HEK293 (cell line): ENCODE results near the gene NAPSA.

Source experiments
- HOXA7 ChIP-seq: sonication (generic); formaldehyde crosslinking; IDR thresholded peaks from 2 replicates; pipeline ENCODE4 v1.8.1; 2022; ENCODE audit warnings: missing genetic modification reagents, borderline replicate concordance
- IKZF3 ChIP-seq: fragments of 450-650 bp; IDR thresholded peaks from 2 replicates; pipeline ENCODE4 v1.5.0; 2018; ENCODE audit warnings: missing biosample characterization, mild to moderate bottlenecking, missing genetic modification characterization, moderate library complexity
- KLF1 ChIP-seq: fragments of 450-650 bp; formaldehyde crosslinking; IDR thresholded peaks from 2 replicates; pipeline ENCODE4 v1.5.1; 2016; ENCODE audit warnings: missing biosample characterization, missing genetic modification characterization
- KLF17 ChIP-seq: fragments of 450-650 bp; formaldehyde crosslinking; IDR thresholded peaks from 2 replicates; pipeline ENCODE4 v1.5.1; 2016; ENCODE audit warnings: missing biosample characterization, missing genetic modification characterization
- OSR2 ChIP-seq: fragments of 450-650 bp; formaldehyde crosslinking; IDR thresholded peaks from 2 replicates; pipeline ENCODE4 v1.5.1; 2016; ENCODE audit warnings: missing biosample characterization, missing genetic modification characterization
- SETDB1 ChIP-seq: IDR thresholded peaks from one replicate; pipeline ENCODE4 v1.6.1; 2017; ENCODE audit warnings: mild to moderate bottlenecking, low read length, moderate library complexity, mixed read lengths; ENCODE audit not compliant: insufficient read length
- SP3 ChIP-seq: fragments of 450-650 bp; formaldehyde crosslinking; IDR thresholded peaks from 2 replicates; pipeline ENCODE4 v1.5.1; 2016; ENCODE audit warnings: missing biosample characterization, missing genetic modification characterization
- SP7 ChIP-seq: fragments of 450-650 bp; formaldehyde crosslinking; IDR thresholded peaks from 2 replicates; pipeline ENCODE4 v1.5.1; 2016; ENCODE audit warnings: missing biosample characterization, missing genetic modification characterization
- ZBTB20 ChIP-seq: fragments of 450-650 bp; formaldehyde crosslinking; IDR thresholded peaks from 2 replicates; pipeline ENCODE4 v1.5.1; 2016; ENCODE audit warnings: missing biosample characterization, missing genetic modification characterization
- ZBTB48 ChIP-seq: fragments of 450-650 bp; formaldehyde crosslinking; IDR thresholded peaks from 2 replicates; pipeline ENCODE4 v1.5.1; 2016; ENCODE audit warnings: missing biosample characterization, missing genetic modification characterization
- ZEB2 ChIP-seq: fragments of 450-650 bp; formaldehyde crosslinking; IDR thresholded peaks from 2 replicates; pipeline ENCODE4 v1.5.1; 2016; ENCODE audit warnings: missing biosample characterization, missing genetic modification characterization
- ZFHX2 ChIP-seq: fragments of 450-650 bp; formaldehyde crosslinking; conservative IDR thresholded peaks from 2 replicates; pipeline ENCODE4 v1.5.1; 2016; ENCODE audit warnings: missing biosample characterization, missing genetic modification characterization
- ZFP69B ChIP-seq: fragments of 450-650 bp; formaldehyde crosslinking; IDR thresholded peaks from 2 replicates; pipeline ENCODE4 v1.5.1; 2016; ENCODE audit warnings: missing biosample characterization, missing genetic modification characterization
- ZNF121 ChIP-seq: fragments of 450-650 bp; formaldehyde crosslinking; IDR thresholded peaks from 2 replicates; pipeline ENCODE4 v1.5.1; 2016; ENCODE audit warnings: missing biosample characterization, missing genetic modification characterization
- ZNF133 ChIP-seq: fragments of 450-650 bp; formaldehyde crosslinking; IDR thresholded peaks from 2 replicates; pipeline ENCODE4 v1.5.1; 2016; ENCODE audit warnings: missing biosample characterization, missing genetic modification characterization
- ZNF169 ChIP-seq: fragments of 450-650 bp; formaldehyde crosslinking; IDR thresholded peaks from 2 replicates; pipeline ENCODE4 v1.5.1; 2016; ENCODE audit warnings: missing biosample characterization, missing genetic modification characterization
- ZNF266 ChIP-seq: fragments of 450-650 bp; formaldehyde crosslinking; IDR thresholded peaks from 2 replicates; pipeline ENCODE4 v1.5.1; 2016; ENCODE audit warnings: missing biosample characterization, missing genetic modification characterization, low read depth
- ZNF335 ChIP-seq: fragments of 450-650 bp; formaldehyde crosslinking; conservative IDR thresholded peaks from 2 replicates; pipeline ENCODE4 v1.5.1; 2016; ENCODE audit warnings: missing biosample characterization, missing genetic modification characterization
- ZNF394 ChIP-seq: fragments of 450-650 bp; formaldehyde crosslinking; IDR thresholded peaks from 2 replicates; pipeline ENCODE4 v1.5.1; 2016; ENCODE audit warnings: missing biosample characterization, missing genetic modification characterization, mild to moderate bottlenecking, moderate library complexity, borderline replicate concordance
- ZNF423 ChIP-seq: fragments of 450-650 bp; formaldehyde crosslinking; IDR thresholded peaks from 2 replicates; pipeline ENCODE4 v1.5.1; 2016; ENCODE audit warnings: missing biosample characterization, missing genetic modification characterization
- ZNF48 ChIP-seq: fragments of 450-650 bp; formaldehyde crosslinking; IDR thresholded peaks from 2 replicates; pipeline ENCODE4 v1.5.1; 2016; ENCODE audit warnings: missing biosample characterization, missing genetic modification characterization
- ZNF514 ChIP-seq: fragments of 450-650 bp; formaldehyde crosslinking; IDR thresholded peaks from 2 replicates; pipeline ENCODE4 v1.5.1; 2016; ENCODE audit warnings: missing biosample characterization, missing genetic modification characterization
- ZNF544 ChIP-seq: fragments of 450-650 bp; formaldehyde crosslinking; IDR thresholded peaks from 2 replicates; pipeline ENCODE4 v1.5.0; 2017; ENCODE audit warnings: missing biosample characterization, missing genetic modification characterization
- ZNF654 ChIP-seq: fragments of 450-650 bp; formaldehyde crosslinking; IDR thresholded peaks from 2 replicates; pipeline ENCODE4 v1.5.1; 2016; ENCODE audit warnings: low read depth, missing biosample characterization, missing genetic modification characterization
- ZNF658 ChIP-seq: fragments of 450-650 bp; formaldehyde crosslinking; IDR thresholded peaks from 2 replicates; pipeline ENCODE4; 2016; ENCODE audit warnings: missing biosample characterization, missing genetic modification characterization
- ZNF670 ChIP-seq: fragments of 450-650 bp; formaldehyde crosslinking; IDR thresholded peaks from 2 replicates; pipeline ENCODE4 v1.5.1; 2016; ENCODE audit warnings: missing biosample characterization, missing genetic modification characterization, low read depth
- ZNF692 ChIP-seq: fragments of 450-650 bp; formaldehyde crosslinking; IDR thresholded peaks from 2 replicates; pipeline ENCODE4 v1.5.1; 2016; ENCODE audit warnings: missing biosample characterization, missing genetic modification characterization
- ZNF707 ChIP-seq: fragments of 450-650 bp; formaldehyde crosslinking; IDR thresholded peaks from 2 replicates; pipeline ENCODE4 v1.5.1; 2016; ENCODE audit warnings: missing biosample characterization, missing genetic modification characterization
- ZNF785 ChIP-seq: fragments of 450-650 bp; formaldehyde crosslinking; IDR thresholded peaks from 2 replicates; pipeline ENCODE4 v1.5.1; 2016; ENCODE audit warnings: missing biosample characterization, missing genetic modification characterization
- ZNF792 ChIP-seq: fragments of 450-650 bp; formaldehyde crosslinking; IDR thresholded peaks from 2 replicates; pipeline ENCODE4 v1.5.1; 2016; ENCODE audit warnings: missing biosample characterization, missing genetic modification characterization
- ZSCAN30 ChIP-seq: fragments of 450-650 bp; IDR thresholded peaks from 2 replicates; pipeline ENCODE4 v1.5.1; 2018; ENCODE audit warnings: missing biosample characterization, mild to moderate bottlenecking, missing genetic modification characterization, moderate library complexity
- TF ChIP-seq, protein P1 (sequence below): fragments of 450-650 bp; IDR thresholded peaks from 2 replicates; pipeline ENCODE4 v1.5.1; 2018; ENCODE audit warnings: missing biosample characterization, mild to moderate bottlenecking, missing genetic modification characterization
- TF ChIP-seq, protein P2 (sequence below): fragments of 450-650 bp; formaldehyde crosslinking; IDR thresholded peaks from 2 replicates; pipeline ENCODE4 v1.5.1; 2016; ENCODE audit warnings: missing biosample characterization, missing genetic modification characterization, low read depth
- TF ChIP-seq, protein P3 (sequence below): fragments of 450-650 bp; formaldehyde crosslinking; IDR thresholded peaks from 2 replicates; pipeline ENCODE4 v1.5.1; 2016; ENCODE audit warnings: missing biosample characterization, missing genetic modification characterization

The NAPSA gene

DNA sequence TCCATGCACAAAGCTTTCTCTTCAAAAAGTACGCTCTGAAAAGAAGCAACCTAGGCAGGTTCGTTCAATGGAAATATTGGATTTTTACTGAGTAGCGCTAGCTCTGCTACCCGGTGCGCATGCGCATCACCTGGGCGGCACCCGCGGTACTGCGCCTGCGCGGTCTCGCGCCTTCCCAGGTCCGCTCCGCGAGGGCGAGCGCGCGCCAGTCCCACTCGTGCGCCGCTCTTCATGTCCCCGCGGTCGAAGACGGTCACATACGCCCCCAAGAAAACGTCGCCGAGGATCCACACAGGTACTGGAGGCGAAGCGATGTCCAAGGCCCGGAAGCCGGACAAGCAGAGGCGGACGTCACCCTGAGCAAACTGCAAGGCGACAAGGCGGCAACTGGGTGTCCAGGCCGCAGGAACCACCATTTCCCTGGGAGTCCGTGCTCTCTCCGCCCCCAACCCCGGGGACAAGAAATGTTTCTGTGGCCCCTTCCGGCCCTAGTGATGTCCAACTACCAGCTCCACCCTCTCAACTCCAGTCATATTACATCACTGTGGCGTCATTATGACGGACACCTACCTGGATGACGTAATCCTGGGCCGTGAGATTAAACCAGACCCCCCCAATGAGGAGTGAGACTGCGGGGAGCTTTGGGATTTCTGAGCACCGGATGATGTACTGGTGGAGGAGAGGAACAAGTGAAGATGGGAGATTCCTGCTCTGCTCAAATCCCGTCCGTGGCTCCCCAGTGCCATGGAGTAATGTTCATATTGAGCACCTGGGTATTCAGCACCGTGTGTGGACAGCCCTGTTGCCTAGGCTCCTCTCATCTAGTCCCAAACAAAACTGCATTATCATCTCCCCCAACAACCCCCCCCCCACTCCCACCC is 31.5 kb downstream of the NAPSA start (continued):
- TF ChIP-seq ZBTB48 (tag by site-specific recombination) (0 out of 2 replicates have a peak, but pooled peaks have one; percentile 24), KLF17 (tag by site-specific recombination) (0 out of 2 replicates have a peak, but pooled peaks have one; percentile 61), ZFP69B (peak; percentile 42; the same call in 1 of the 2 replicates), SP7 (peak; percentile 80), ZNF133 (tag by site-specific recombination) (0 out of 2 replicates have a peak, but pooled peaks have one; percentile 14), ZNF266 (tag by site-specific recombination) (no peak), ZNF48 (tag by site-specific recombination) (no peak), HOXA7 (CRISPR knock-in tag) (no peak), ZNF658 (tag by site-specific recombination) (no peak), ZNF544 (tag by site-specific recombination) (no peak), ZNF670 (no peak), ZFHX2 (tag by site-specific recombination) (no peak; the same call in 1 of the 2 replicates), IKZF3 (no peak), ZBTB20 (tag by site-specific recombination) (no peak), ZNF785 (tag by site-specific recombination) (peak; percentile 47; the same call in 1 of the 2 replicates), ZNF423 (tag by site-specific recombination) (no peak), ZEB2 (tag by site-specific recombination) (no peak), ZNF121 (tag by site-specific recombination) (no peak), ZNF514 (tag by site-specific recombination) (no peak), ZNF707 (tag by site-specific recombination) (no peak), ZNF335 (tag by site-specific recombination) (peak; percentile 98), KLF1 (peak; percentile 26; the same call in 1 of the 2 replicates), ZNF692 (tag by site-specific recombination) (peak; percentile 87), ZSCAN30 (tag by site-specific recombination) (peak; percentile 11; the same call in 1 of the 2 replicates), ZNF654 (tag by site-specific recombination) (no peak), SP3 (peak; percentile 78), ZNF169 (peak; percentile 87), ZNF394 (tag by site-specific recombination) (no peak), OSR2 (no peak), SETDB1 (peak; percentile 66), ZNF792 (tag by site-specific recombination) (peak; percentile 73; the same call in 1 of the 2 replicates)
- TF ChIP-seq, protein P1, sequence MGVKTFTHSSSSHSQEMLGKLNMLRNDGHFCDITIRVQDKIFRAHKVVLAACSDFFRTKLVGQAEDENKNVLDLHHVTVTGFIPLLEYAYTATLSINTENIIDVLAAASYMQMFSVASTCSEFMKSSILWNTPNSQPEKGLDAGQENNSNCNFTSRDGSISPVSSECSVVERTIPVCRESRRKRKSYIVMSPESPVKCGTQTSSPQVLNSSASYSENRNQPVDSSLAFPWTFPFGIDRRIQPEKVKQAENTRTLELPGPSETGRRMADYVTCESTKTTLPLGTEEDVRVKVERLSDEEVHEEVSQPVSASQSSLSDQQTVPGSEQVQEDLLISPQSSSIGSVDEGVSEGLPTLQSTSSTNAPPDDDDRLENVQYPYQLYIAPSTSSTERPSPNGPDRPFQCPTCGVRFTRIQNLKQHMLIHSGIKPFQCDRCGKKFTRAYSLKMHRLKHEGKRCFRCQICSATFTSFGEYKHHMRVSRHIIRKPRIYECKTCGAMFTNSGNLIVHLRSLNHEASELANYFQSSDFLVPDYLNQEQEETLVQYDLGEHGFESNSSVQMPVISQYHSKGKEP = no peak
- TF ChIP-seq, protein P2, sequence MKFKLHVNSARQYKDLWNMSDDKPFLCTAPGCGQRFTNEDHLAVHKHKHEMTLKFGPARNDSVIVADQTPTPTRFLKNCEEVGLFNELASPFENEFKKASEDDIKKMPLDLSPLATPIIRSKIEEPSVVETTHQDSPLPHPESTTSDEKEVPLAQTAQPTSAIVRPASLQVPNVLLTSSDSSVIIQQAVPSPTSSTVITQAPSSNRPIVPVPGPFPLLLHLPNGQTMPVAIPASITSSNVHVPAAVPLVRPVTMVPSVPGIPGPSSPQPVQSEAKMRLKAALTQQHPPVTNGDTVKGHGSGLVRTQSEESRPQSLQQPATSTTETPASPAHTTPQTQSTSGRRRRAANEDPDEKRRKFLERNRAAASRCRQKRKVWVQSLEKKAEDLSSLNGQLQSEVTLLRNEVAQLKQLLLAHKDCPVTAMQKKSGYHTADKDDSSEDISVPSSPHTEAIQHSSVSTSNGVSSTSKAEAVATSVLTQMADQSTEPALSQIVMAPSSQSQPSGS (tag by site-specific recombination) = peak; percentile 87
- TF ChIP-seq, protein P3, sequence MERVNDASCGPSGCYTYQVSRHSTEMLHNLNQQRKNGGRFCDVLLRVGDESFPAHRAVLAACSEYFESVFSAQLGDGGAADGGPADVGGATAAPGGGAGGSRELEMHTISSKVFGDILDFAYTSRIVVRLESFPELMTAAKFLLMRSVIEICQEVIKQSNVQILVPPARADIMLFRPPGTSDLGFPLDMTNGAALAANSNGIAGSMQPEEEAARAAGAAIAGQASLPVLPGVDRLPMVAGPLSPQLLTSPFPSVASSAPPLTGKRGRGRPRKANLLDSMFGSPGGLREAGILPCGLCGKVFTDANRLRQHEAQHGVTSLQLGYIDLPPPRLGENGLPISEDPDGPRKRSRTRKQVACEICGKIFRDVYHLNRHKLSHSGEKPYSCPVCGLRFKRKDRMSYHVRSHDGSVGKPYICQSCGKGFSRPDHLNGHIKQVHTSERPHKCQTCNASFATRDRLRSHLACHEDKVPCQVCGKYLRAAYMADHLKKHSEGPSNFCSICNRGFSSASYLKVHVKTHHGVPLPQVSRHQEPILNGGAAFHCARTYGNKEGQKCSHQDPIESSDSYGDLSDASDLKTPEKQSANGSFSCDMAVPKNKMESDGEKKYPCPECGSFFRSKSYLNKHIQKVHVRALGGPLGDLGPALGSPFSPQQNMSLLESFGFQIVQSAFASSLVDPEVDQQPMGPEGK = peak; percentile 17; the same call in 1 of the 2 replicates
